K562 (cell line): ENCODE data around the gene PAK1IP1. TPM values are rescaled to one million over a fixed set of nuclear protein-coding genes. Genes with fewer than 3 reads are reported as not detected.
A peak's percentile ranks its signal among the peaks of the same experiment; 100 is the strongest.

ENCODE experiments used
- BACH1 ChIP-seq: fragments of 200-800 bp; sonication (Bioruptor generic); IDR thresholded peaks from 2 replicates; pipeline ENCODE4 v1.6.1; 2016; ENCODE audit warnings: missing genetic modification characterization, missing compliant biosample characterization
- CBX5 ChIP-seq: IDR thresholded peaks from 2 replicates; pipeline ENCODE4 v1.6.1; 2014; ENCODE audit warnings: low read depth, borderline replicate concordance
- CC2D1A ChIP-seq: fragments of 450-650 bp; IDR thresholded peaks from 2 replicates; pipeline ENCODE4 v1.6.1; 2017; ENCODE audit warnings: mild to moderate bottlenecking
- CEBPG ChIP-seq, 3 experiments: fragments of 200-800 bp in 1 of 3; sonication (Bioruptor generic) in 1 of 3; sonication (generic) in 1 of 3; formaldehyde crosslinking in 1 of 3; IDR thresholded peaks in 2 of 3; conservative IDR thresholded peaks in 1 of 3; 2 replicates each; pipeline versions ENCODE4 v1.6.1 to v1.8.0; 2016 to 2022; ENCODE audit warnings: missing compliant biosample characterization in 2 of 3, missing genetic modification characterization in 2 of 3, mild to moderate bottlenecking in 1 of 3, missing genetic modification reagents in 1 of 3
- CREB1 ChIP-seq, 2 experiments: sonication (generic) in 1 of 2; formaldehyde crosslinking in 1 of 2; IDR thresholded peaks; 2 replicates each; pipeline versions ENCODE4 v1.6.1 to v1.8.0; 2012 to 2022; ENCODE audit warnings: inconsistent platforms in 1 of 2, mild to moderate bottlenecking in 1 of 2, missing genetic modification reagents in 1 of 2, moderate library complexity in 1 of 2
- CXXC5 ChIP-seq: fragments of 250-450 bp; sonication (Bioruptor Pico); IDR thresholded peaks from 2 replicates; pipeline ENCODE4 v1.8.0; 2022; ENCODE audit warnings: inconsistent platforms, mild to moderate bottlenecking, moderate library complexity
- E4F1 ChIP-seq: fragments of 250-450 bp; sonication (Bioruptor Pico); IDR thresholded peaks from 2 replicates; pipeline ENCODE4 v1.5.0; 2021; ENCODE audit warnings: mild to moderate bottlenecking, borderline replicate concordance
- ELF1 ChIP-seq: fragments of 200-800 bp; sonication (Bioruptor generic); IDR thresholded peaks from 2 replicates; pipeline ENCODE4 v1.6.1; 2016; ENCODE audit warnings: missing genetic modification characterization, missing compliant biosample characterization
- FOXP1 ChIP-seq: sonication (generic); formaldehyde crosslinking; IDR thresholded peaks from 2 replicates; pipeline ENCODE4 v1.8.0; 2022; ENCODE audit warnings: mild to moderate bottlenecking, missing genetic modification reagents
- GATA2 ChIP-seq: sonication (generic); formaldehyde crosslinking; IDR thresholded peaks from 2 replicates; pipeline ENCODE4 v1.4.0; 2020; ENCODE audit warnings: mild to moderate bottlenecking, missing genetic modification reagents
- HMG20A ChIP-seq: fragments of 450-650 bp; formaldehyde crosslinking; conservative IDR thresholded peaks from 2 replicates; pipeline ENCODE4 v1.4.0; 2020; ENCODE audit warnings: mild to moderate bottlenecking, mixed read lengths
- ILF3 ChIP-seq: fragments of 450-650 bp; IDR thresholded peaks from 2 replicates; pipeline ENCODE4 v1.6.1; 2018; ENCODE audit warnings: antibody characterized with exemption, mild to moderate bottlenecking, moderate library complexity, borderline replicate concordance
- KLF13 ChIP-seq: fragments of 450-650 bp; IDR thresholded peaks from 2 replicates; pipeline ENCODE4 v1.6.1; 2016; ENCODE audit warnings: missing genetic modification characterization, low read depth, mild to moderate bottlenecking, missing compliant biosample characterization, moderate library complexity, borderline replicate concordance
- MAFF ChIP-seq: IDR thresholded peaks from 2 replicates; pipeline ENCODE4 v1.6.1; 2012; ENCODE audit warnings: low read length, improper control_type of control experiment
- NFE2L1 ChIP-seq: fragments of 450-650 bp; IDR thresholded peaks from 2 replicates; pipeline ENCODE4 v1.6.1; 2016; ENCODE audit warnings: missing genetic modification characterization, low read depth, mild to moderate bottlenecking, missing compliant biosample characterization, moderate library complexity, borderline replicate concordance
- NFRKB ChIP-seq: fragments of 450-650 bp; IDR thresholded peaks from 2 replicates; pipeline ENCODE4 v1.6.1; 2016; ENCODE audit warnings: low read depth
- NFYB ChIP-seq: IDR thresholded peaks from 2 replicates; pipeline ENCODE4 v1.6.1; 2011; ENCODE audit warnings: mild to moderate bottlenecking, moderate library complexity; ENCODE audit not compliant: insufficient read length; ENCODE audit errors: extremely low read depth
- NONO ChIP-seq, 2 experiments: fragments of 200-400 bp in 1 of 2; fragments of 450-650 bp in 1 of 2; formaldehyde crosslinking in 1 of 2; IDR thresholded peaks; 2 replicates each; pipeline ENCODE4 v1.6.1; 2017; ENCODE audit warnings: low read depth in 2 of 2, mild to moderate bottlenecking in 2 of 2, moderate library complexity in 2 of 2, low read length in 1 of 2
- NUFIP1 ChIP-seq: fragments of 450-650 bp; IDR thresholded peaks from 2 replicates; pipeline ENCODE4 v1.6.1; 2018; ENCODE audit not compliant: partially characterized antibody
- PHB2 ChIP-seq: fragments of 450-650 bp; IDR thresholded peaks from 2 replicates; pipeline ENCODE4 v1.6.1; 2017; ENCODE audit warnings: low read depth
- PHF8 ChIP-seq: fragments of 200-600 bp; sonication (generic); IDR thresholded peaks from 2 replicates; pipeline ENCODE4 v1.6.1; 2012; ENCODE audit warnings: mixed run types, mild to moderate bottlenecking, inconsistent platforms, low read length, moderate library complexity, borderline replicate concordance
- RBM15 ChIP-seq: fragments of 200-400 bp; formaldehyde crosslinking; IDR thresholded peaks from 2 replicates; pipeline ENCODE4 v1.6.1; 2018; ENCODE audit warnings: mild to moderate bottlenecking, low read length, moderate library complexity; ENCODE audit not compliant: insufficient read depth
- RFX1 ChIP-seq: fragments of 450-650 bp; IDR thresholded peaks from 2 replicates; pipeline ENCODE4 v1.6.1; 2016; ENCODE audit warnings: mild to moderate bottlenecking, moderate library complexity
- SRSF7 ChIP-seq: fragments of 200-400 bp; formaldehyde crosslinking; optimal IDR thresholded peaks from 2 replicates; pipeline ENCODE3; 2017; ENCODE audit warnings: mild to moderate bottlenecking, low read depth, low read length
- ZNF184 ChIP-seq: sonication (generic); formaldehyde crosslinking; IDR thresholded peaks from 2 replicates; pipeline ENCODE4 v1.5.0; 2020; ENCODE audit warnings: missing genetic modification reagents
- ZNF217 ChIP-seq: sonication (generic); formaldehyde crosslinking; IDR thresholded peaks from 2 replicates; pipeline ENCODE4 v1.8.0; 2022; ENCODE audit warnings: mild to moderate bottlenecking, missing genetic modification reagents
- ZNF282 ChIP-seq: sonication (generic); formaldehyde crosslinking; IDR thresholded peaks from 2 replicates; pipeline ENCODE4 v1.8.1; 2023; ENCODE audit warnings: missing genetic modification reagents
- ZNF347 ChIP-seq: fragments of 450-650 bp; formaldehyde crosslinking; IDR thresholded peaks from 2 replicates; pipeline ENCODE4 v1.4.0; 2020; ENCODE audit warnings: low read depth, mild to moderate bottlenecking, moderate library complexity
- ZNF354B ChIP-seq: fragments of 250-450 bp; sonication (Bioruptor Pico); IDR thresholded peaks from 2 replicates; pipeline ENCODE4 v1.4.0; 2020
- ZSCAN29 ChIP-seq: fragments of 450-650 bp; IDR thresholded peaks from 2 replicates; pipeline ENCODE4 v1.6.1; 2017
- ZSCAN32 ChIP-seq: fragments of 450-650 bp; formaldehyde crosslinking; IDR thresholded peaks from 2 replicates; pipeline ENCODE4 v1.4.0; 2020; ENCODE audit warnings: mild to moderate bottlenecking, moderate library complexity
- polyA plus RNA-seq, 8 experiments: library from polyadenylated mRNA; depleted of rRNA in 4 of 8; stranded (reverse) in 5 of 8; unstranded in 3 of 8; fragments of >200 nt; fragmentation: Nextera tagmentation in 2 of 8; fragmentation: Illumina TruSeq in 1 of 8; extraction: Ambion mirVana in 2 of 8; extraction: Trizol in 1 of 8; gene quantifications; 2 replicates each; pipeline versions ENCODE4 v1.2.1 to v1.2.3, GENCODE V29; 2011 to 2014; ENCODE audit warnings: inconsistent platforms in 1 of 8, missing spikeins in 1 of 8
- total RNA-seq, 7 experiments: library from RNA; depleted of rRNA in 6 of 7; stranded (reverse); fragments of >200 nt in 6 of 7; fragmentation: Illumina TruSeq in 2 of 7; extraction: Trizol in 2 of 7; gene quantifications; 2 replicates each; pipeline versions ENCODE4 v1.2.1 to v1.2.3, GENCODE V29; 2011 to 2021; ENCODE audit warnings: low replicate concordance in 1 of 7

PAK1IP1 gene
- total and polyA plus RNA-seq, 9 of the 15 experiments (the other 6 are each of a cell fraction or from before 2014, with no cell fraction given) = 50.0 to 200 (median 87.0) TPM

- TF ChIP-seq ZNF347 (CRISPR knock-in tag) (no peak), MAFF (no peak), E4F1 (CRISPR knock-in tag) (peak; percentile 63; the same call in 1 of the 2 replicates), ZSCAN32 (no peak), BACH1 (tag) (peak; percentile 92), ZSCAN29 (no peak), FOXP1 (CRISPR knock-in tag) (no peak), NUFIP1 (no peak), ZNF184 (no peak), ILF3 (no peak), CBX5 (no peak), PHF8 (no peak), GATA2 (CRISPR knock-in tag) (no peak), ELF1 (tag) (no peak), RFX1 (no peak), CREB1 (IDR thresholded peaks at IDR 0.05) (no peak), CREB1 (CRISPR knock-in tag; IDR thresholded peaks at IDR 0.05) (no peak), HMG20A (CRISPR knock-in tag) (peak; percentile 79), ZNF282 (CRISPR knock-in tag) (no peak), NFYB (no peak), NFRKB (no peak), NONO (IDR thresholded peaks at IDR 0.05; ENCODE audit: low read depth in 2 of 2, low read length in 1 of 2) (no peak), RBM15 (no peak), ZNF354B (CRISPR knock-in tag) (peak; percentile 77; the same call in 1 of the 2 replicates), NFE2L1 (tag) (no peak), ZNF217 (CRISPR knock-in tag) (no peak), PHB2 (no peak), CEBPG (CRISPR knock-in tag; IDR thresholded peaks at IDR 0.05) (no peak), CEBPG (tag; conservative IDR thresholded peaks at IDR 0.05 in 1 of 2, IDR thresholded peaks at IDR 0.05 in 1 of 2) (no peak), CXXC5 (CRISPR knock-in tag) (peak; percentile 36; the same call in 1 of the 2 replicates), CC2D1A (no peak), SRSF7 (no peak), KLF13 (tag) (0 out of 2 replicates have a peak, but pooled peaks have one; percentile 51)
Measured at GRCh38 chr6:10662207-10662606, 32.6 kb upstream of the PAK1IP1 start (continued).
